IPS-NIHi7 (cell line): ENCODE results near the gene BARHL1.

Experiments used
- DNase-seq: peaks from one replicate; pipeline ENCODE4 v3.0.0; 2012; ENCODE audit warnings: mixed read lengths; ENCODE audit errors: extremely low spot score

The BARHL1 gene

DNA sequence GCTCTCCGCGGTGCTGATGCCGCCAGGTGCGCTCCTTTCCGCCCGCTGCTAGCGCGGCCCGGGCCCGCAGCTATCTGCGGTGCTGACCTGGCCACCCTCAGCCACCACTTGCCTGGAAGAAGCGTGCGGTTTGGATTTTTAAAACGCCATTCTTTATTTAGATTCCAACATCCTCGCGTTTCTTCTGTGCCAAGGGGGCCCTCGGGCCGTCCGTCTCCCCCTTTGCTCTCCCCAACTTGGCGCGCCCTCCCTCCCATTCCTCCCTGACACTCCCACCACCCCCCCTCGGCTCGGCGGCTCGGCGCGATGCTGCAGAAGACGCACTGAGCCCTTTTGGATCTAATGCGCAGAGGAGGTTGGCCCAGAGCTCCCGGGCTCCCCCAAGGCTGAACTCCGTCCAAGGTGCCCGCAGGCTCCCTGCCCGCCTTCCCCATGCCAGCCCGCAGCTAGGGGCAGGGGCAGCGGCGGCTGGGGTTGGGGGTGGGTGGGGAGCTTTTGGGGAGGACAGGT lies at the start of gene BARHL1:
Gene BARHL1 (plus strand): TSS at position 331 of the 510 bp plus-strand sequence. CDS start 192 bp downstream, outside the sequence.
- no peak for DNase-seq

DNA sequence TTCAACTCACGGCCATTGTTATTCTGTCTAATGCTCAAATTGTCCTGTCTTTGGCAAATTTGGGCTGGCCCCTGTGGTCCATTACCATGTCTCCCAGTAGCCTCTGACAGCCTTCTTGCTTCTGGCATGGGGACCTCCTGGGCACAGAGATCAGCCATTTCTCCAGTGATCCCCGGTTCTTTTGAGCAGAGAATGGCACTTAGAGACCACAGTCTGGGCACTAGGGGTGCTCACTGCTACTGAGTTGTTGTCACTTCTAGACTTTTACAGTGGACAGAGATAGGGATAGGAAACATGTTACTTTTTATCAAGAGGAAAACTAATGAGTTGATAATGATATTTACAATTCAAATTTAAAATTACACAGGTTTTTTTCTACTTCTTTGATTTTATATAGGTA lies 47.6 kb upstream of the BARHL1 start:
- no peak for DNase-seq

DNA sequence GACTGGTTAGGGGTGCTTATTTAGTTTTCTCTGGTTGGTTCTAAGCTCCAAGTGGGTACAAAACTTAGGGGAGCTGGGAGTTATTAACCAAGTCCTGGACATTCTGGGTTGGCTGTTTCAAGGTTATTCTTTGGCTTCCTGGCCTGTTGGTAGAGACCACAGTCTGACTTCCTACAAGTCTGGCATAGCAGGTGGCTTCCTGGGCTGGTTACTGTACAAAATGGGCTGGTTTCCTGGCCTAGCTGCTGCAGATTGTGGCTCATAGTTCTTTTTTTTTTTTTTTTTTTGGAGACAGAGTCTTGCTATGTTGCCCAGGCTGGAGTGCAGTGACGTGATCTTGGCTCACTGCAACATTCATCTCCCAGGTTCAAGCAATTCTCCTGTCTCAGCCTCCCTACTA lies 46.3 kb upstream of the BARHL1 start:
- no peak for DNase-seq

DNA sequence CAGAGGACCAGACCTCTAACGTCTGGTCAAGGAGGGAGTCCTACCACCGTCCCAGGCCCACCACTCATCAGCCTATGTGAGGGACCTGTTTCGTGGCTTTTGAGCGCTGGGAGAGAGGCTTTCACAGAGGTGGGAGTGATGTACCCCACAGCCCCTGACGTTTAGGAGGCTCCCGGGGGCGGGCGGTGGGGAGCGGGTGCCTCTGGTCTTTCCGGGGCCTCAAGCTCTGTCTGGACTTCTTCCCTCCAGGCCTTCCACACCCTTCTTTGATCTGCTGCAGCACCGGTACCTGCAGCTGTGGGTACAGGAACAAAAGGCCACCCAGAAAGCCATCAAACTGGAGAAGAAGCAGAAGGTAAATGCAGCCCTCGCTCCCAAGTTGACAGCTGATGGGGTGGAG lies 45.1 kb upstream of the BARHL1 start:
- no peak for DNase-seq

DNA sequence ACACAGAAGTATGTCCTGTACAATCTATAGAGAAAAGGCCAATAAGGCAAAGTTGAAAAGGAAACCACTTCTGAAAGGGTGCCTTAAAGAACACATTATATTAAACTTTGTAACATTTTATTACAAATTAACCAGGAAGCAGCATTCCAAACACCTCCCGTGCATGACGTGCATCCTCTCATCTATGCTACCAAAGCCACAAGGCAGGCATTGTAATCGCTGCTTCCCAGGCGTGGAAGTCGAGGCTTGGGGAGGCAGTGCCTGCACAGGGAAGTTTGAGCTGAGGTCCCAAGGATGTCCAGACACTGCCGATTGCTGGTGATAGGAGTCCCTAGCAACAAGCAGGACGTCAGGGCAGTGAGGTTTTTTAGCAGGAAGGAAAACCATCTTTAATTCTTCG lies 44.3 kb upstream of the BARHL1 start:
- no peak for DNase-seq

DNA sequence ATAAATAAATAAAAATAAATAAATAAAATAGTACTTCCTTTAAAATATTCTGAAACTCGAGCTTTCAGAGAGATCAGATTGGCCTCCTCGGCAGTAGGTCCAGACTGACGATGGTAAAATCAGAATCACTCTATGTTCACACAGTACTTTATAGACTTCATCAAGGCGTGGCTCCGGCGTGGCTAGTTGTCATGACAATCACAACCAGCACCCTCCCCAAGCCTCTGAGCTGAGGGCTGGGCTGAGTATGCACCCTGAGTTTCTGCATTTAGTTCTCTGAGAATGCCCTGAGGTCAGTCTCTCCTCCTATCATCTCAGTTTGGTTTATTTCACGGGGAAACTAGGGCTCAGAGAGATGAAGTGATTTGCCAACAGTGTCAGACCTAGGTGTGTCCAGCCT lies 43.3 kb upstream of the BARHL1 start:
- no peak for DNase-seq

DNA sequence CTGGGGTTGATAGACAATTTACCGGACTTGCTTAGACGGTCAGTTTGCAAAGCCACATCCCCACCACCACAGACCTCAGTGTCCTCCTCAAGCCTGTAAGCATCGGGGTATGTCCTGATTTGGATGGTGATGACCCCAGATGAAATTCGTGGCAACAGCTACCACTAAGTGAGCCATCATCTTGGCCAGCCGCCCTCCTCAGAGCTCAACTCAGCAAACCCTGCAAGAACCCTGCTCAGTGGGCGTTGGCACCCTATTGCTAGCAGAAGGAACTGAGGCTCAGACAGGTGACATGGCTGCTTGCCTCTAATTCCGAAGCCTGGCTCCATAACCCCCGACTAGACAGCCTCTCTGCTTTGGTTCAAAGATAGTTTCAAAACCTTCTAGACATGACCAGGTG lies 41.4 kb upstream of the BARHL1 start:
- DNase-seq, result no peak

DNA sequence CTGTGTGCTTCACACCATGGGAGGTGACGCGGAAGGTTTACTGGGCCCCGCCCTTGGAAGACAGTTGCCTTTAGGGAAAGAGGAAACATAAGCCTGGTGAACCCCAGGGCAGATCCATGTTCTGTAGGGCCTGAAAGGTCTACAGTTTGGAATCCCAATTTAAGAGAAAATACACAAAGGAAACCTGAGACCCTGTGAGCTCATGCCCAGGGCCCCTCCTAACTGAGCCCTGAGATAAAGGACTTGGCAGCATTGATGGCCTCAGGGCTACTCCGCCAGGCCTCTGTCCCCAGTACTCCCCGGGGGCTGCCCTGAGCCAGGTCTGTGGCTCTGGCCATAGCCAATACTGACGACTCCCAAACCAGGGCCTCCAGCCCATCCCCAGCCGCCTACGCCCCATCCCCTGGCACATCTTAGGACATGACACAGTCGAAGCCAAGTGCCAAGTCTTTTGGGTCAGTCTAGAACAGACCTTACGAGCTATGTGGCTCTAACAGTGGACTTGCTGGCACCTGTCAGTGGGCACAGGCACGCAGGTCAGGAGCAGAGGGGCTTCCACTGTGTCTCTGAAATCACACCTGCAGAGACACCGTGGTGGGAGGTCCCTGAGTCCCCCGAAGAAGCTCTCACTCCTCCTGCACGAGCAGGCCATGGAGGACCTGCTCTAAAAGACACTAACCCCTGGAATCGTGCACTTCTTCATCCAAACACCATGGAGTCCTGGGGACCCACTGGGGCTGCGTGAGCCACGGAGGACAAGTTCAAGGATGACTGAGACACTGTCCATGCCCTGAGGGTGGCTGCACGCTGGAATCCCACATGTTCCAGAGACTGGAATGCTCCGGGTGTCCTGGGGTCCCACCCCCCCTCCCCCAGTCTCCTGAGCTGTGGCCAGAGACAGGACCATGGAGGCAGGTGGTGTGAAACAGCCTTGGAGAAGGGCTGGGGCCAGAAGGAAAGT lies 40.3 kb upstream of the BARHL1 start:
- DNase-seq, result no peak

DNA sequence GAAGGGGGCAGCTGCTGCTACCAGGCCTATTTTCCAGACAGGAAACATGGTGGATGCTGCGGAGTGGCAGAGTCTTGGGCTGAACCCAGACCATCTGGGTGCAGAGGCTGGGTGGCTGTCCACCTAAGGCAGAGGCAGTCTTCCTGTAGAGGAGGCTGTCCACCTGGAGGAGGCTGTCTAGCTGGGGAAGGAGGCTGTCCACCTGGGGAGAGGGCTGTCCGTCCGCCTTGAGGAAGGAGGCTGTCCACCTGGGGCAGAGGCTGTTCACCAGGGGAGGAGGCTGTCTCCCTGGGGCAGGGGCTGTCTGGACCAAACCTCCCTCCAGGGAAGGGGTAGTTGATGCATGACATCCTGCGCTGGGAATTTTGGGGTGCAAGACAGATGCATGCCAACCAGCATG lies 39.2 kb upstream of the BARHL1 start:
- no peak for DNase-seq

DNA sequence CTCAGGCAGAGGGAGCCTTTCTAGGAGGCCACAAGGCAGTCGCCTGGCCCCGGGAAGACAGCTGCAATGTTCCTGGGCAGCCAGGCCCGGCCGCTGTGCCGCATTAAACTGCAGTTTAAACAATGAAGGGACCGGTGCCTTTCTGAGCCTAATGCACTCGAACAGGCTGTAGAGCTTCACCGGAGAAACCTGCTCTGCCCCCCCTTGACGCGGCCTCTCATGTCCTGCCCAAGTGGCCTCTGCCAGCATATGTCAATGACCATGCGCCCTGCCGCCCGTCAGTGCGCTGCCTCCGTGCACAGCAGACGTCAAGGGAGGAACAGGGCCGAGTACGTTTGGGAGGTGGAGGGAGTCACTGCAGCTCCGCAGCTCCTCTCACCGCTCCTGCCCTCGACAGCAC lies 38.4 kb upstream of the BARHL1 start:
- DNase-seq, result no peak

DNA sequence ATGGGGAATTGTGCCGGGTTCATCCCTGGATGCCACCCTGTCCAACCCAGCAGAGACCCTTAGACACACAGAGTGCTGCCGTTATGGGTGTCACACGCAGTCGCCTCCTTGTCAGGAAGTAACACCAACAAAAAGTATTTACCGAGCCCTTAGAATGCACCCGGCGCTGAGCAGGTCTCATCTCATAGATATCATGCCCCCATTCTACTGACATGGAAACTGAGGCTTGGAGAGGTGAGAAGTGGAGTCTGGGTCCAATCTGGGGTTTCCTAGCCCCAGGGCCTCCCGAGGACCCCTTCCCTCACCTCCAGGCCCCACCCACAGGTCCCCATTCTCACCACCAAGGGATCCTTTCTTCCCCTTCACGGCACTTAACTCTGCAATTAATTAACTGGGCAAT lies 36.8 kb upstream of the BARHL1 start:
- DNase-seq, result no peak

DNA sequence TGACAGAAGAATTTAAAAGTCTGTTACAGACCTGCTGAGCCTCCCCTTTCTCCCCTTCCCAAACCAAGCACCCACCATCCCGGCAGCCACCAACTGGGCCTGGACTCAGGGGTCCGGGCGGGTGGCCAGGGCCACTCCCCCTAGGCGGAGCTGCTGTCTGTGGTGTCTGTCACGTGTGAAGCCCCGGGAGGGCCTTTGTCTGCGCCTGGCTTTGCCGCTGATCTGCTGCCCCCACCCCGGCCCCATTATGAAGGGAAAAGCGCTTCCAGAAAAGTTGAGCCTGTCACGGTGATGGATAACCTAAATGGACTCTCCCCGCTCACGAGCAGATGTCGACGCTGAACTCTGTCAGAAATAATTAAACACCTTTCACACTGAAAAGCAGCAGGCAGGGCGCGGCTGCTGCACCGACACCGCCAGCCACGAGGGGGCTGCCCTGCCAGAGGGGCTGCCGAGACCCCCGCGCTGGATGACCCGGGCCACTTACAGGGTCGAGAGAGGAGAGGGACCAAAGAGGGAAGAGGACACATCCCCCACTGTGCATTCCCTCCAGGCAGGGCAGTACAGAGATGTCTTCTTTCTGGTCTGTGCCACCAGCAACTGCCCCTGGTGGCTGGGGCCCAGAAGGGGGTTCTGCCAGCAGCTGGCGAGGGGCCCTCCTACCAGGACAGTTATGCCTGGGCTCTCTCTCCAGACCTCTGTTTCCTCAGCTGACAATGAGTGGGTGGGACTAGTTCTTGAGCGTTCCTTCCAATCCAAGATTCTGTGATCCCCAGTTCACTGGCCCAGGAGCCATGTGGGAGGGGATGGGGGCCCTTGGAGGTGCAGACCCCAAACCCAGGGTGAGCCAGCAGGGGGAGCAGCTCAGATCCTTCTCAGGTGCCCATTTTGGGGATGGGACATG lies 36.0 kb upstream of the BARHL1 start:
- peak; percentile 81 for DNase-seq

DNA sequence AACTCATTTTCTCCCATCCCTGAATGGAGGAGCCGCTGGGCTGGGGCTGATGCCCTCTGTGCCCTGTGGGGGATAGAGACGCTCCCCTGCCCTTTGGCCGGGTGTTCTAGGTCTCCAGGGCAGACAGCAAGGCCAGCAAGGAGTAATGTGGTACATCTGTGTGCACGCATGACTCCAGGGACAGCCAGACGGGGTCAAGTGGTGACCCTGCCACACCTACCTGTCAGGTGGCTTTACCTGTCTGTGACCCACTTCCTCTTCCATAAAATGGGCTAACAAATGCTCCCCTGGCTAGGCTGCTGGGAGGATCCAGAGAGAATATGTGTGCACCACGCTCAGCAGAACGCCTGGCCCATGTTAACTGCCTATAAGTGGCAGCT lies 35.4 kb upstream of the BARHL1 start:
- DNase-seq, result no peak

DNA sequence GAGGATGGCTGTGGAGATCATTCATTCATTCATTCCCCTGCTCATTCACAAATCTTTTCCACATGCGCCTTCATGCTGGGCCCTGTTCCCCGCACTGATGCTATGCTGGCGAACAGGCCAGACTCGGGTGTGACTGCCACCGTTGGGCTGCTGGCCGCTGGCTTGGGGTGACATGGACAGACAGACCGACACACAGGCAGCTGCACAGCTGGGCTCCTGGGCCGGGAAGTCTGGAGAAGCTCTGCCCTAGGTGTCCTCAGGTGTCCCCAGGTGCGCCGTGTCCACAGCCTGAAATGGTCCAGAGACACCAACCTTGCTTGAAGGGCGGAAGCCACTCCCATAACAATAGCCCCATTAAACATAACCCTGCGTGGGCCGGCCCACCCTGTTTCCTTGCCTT lies 35.0 kb upstream of the BARHL1 start:
- no peak for DNase-seq

DNA sequence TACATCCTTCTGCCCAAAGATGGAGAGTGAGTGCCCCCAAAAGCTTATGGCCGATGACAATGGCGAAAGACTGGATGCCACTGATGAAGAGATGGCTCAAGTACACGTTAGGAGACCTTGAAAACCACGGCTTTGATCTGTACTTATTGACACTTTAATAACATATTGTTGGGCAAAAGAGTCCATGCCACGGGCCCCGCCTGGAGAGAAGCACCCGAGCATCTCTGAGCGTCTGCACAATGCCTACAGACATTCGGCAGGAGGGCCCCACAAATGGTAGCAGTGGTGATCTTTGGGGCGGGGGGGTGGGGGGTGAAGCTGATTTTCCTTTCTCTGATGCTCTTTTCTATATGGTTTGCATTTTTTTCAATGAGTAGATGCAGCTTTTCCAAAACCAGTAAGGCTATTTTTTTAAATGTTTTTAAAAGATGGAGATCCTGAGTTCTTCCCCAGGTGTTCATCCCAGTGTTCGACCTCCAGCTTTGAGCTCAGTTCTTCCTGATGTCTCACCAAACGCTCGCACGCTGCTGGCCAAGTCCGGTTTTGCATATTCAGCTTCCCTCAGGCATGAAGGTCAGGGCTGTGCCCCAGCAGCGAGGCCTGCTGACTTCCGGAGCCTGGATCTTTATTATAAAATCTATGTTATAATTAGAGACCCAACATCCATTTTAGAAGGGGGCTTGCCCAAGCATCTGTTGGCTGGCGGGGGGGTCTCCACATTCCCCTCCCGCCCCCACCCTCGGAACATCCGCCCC lies 34.3 kb upstream of the BARHL1 start:
- no peak for DNase-seq

DNA sequence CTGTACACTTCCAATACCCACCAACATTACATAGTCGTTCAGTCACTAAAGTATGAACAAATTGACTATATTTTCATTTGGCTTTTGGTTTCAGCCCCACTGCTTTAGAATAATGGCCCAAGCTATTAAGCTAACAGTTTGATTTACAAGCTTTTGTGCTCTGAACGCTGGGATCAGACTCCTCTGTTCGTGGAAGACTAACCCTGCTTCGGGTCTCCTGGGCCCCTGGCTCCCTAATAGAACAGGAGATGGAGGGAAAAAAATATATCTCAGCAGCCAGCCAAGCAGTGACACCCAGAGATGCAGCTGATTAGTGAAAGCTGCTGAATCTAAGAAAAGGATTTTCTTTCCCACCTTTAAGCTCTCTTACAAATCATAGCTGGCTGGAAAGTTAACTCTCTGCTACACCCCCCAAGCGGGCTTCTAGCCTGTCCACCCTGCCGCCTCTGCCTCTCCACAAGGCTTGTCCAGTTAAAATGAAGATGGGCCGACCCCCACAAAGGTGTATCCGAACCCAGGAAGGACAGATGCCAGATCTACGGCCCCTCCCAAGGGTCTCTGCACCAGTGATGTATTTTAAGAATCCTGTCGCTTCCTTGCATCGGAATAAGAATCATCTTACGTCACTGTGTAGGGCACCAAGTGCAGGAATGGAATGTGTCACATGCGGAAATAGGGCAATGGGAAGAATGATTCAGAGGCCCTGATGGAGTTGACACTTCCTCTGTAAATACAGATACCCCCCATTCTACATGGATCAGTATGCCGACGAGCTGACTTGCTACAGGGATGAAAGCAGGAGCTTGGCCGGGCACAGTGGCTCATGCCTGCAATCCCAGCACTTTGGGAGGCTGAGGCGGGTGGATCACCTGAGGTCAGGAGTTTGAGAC lies 33.4 kb upstream of the BARHL1 start:
- no peak for DNase-seq

DNA sequence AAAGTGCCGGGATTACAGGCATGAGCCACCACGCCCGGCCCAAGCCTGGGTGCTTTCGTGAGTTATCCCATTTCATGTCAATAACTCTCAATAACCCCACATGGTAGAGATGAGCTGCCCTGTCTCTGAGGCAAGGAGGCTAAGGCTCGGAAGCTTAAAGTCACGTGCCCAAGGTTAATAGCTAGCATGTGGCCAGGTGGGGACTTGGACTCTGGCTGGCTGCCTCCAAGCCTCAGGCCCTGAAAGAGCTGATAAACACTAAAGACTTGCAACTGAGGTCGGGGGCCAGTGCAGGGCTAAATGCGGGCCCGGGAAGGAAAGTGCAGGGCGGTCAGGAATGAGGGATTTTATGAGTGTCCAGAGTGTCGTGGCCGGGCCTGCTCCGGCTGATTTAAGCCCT lies 30.9 kb upstream of the BARHL1 start:
- DNase-seq, result no peak

DNA sequence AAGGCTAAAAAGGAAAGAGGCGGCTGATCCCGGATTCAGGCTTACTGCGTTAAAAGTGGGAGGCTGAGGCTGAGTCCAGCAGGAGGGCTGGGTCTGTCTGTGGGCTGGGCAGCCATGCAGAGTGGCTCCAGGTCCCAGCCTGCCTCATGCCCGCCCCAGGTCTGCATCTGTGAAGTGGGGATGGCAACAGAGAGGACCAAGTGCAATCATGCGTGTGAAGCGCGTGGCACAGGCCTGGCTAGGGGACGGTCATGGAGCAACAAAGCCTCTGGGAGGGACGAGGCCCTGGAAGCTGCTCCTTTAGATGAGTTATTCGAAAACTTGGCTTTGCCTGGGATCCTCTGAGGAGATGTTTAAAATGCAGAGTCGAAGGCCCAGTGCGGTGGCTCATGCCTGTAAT lies 30.4 kb upstream of the BARHL1 start:
- DNase-seq, result no peak

DNA sequence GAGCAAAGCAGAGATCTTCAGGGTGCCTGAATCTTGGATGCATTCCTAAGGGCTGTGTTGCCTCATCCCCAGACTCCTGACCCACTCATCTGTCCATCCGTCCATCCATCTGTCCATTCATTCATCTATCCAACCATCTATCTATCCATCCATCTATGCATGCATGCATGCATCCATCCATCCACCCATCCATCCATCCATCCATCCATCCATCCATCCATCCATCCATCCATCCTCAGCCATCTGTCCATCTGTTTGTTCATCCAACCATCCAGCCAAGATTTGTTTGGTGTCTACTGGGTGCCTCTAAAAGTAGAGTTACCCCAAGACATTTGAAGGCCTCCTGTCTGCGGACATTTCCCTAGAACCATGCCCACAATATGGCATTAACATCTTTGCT lies 27.7 kb upstream of the BARHL1 start:
- DNase-seq, result no peak

DNA sequence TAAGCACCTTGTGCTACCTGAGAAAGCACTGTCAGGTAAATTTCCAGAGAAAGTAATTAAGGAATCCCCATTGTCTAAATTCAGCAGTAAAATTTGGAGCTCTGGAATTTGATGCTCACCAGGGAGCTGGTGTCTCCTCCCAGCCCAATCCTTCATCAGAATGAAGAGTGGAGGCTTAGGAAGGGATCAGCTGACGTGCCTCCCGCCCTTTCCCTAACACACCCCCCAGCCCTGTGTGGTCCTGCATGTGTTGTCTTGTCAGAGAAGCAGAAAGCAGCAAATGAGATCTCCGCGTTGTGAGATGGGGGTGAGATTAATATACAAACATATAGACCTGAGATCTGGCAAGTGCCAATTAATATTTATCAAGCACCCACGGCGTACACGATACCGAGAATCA lies 26.9 kb upstream of the BARHL1 start:
- no peak for DNase-seq

DNA sequence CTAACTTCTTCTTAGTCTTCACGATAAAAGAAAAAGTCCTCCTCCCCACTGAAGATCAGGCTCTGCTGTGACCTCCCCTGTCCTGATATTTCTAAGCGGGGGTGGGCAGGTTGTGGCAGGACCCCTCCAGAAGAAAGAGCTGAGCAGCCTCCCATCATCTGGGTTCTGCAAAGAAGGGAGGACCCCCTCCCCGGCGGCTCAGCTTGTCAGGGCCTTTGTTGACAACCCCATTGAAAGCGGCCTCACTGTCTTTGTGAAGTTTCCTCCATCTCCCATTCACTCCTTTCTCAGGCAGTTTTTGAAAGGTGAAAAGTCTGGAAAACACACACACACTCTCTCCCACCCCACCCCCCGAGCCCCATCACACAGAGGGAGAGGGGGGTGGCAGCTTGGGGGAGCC lies 26.2 kb upstream of the BARHL1 start:
- DNase-seq, result no peak
